H1 (cell line): ENCODE measurements around the gene ANAPC5. TPM values are rescaled to one million over a fixed set of nuclear protein-coding genes. Genes with fewer than 3 reads are reported as not detected.

ENCODE experiments used
- ASH2L ChIP-seq: fragments of 200-600, 300-600 bp; sonication (generic); IDR thresholded peaks from one replicate; pipeline ENCODE4 v1.7.1; 2017; ENCODE audit warnings: low read length
- CHD1 ChIP-seq: IDR thresholded peaks from 2 replicates; pipeline ENCODE4 v1.6.1; 2012; ENCODE audit warnings: low read depth, low read length, improper control_type of control experiment
- YY1 ChIP-seq: IDR thresholded peaks from 2 replicates; pipeline ENCODE4 v1.6.1; 2011; ENCODE audit warnings: low read depth, mild to moderate bottlenecking, low read length
- polyA plus RNA-seq, 7 experiments: library from polyadenylated mRNA; depleted of rRNA in 3 of 7; stranded (reverse) in 5 of 7; unstranded in 2 of 7; fragments of >200 nt in 5 of 7; fragments of 200-250 nt in 2 of 7; gene quantifications; 1 replicate in 5 of 7; 2 replicates in 1 of 7; 4 replicates in 1 of 7; pipeline versions ENCODE4 v1.2.1 to v1.2.3, GENCODE V29; 2011 to 2013; ENCODE audit warnings: missing spikeins in 2 of 7, mixed read lengths in 2 of 7
- total RNA-seq: library from RNA; stranded (reverse); fragmentation: NEBNext Ultra II Directional; extraction: Animal tissue kit (Norgen Biotek cat#: 25700); gene quantifications from 2 replicates; pipeline ENCODE4 v1.2.1, GENCODE V29; 2021

Gene ANAPC5
- total and polyA plus RNA-seq, 2 of the 8 experiments (the other 6 are each of a cell fraction or from before 2014, with no cell fraction given), result 103 to 127 TPM

- TF ChIP-seq ASH2L (no peak), YY1 (no peak), CHD1 (no peak)
Measured at GRCh38 chr12:121373755-121374154, 21.5 kb upstream of the ANAPC5 start (continued).
